OCI-LY1 (cell line): ENCODE data around the gene MTO1.

Experiments used
- CTCF ChIP-seq: fragments of 200-600 bp; sonication (generic), shearing (Covaris generic); IDR thresholded peaks from 2 replicates; pipeline ENCODE4 v1.5.1; 2017; ENCODE audit warnings: mild to moderate bottlenecking, antibody characterized with exemption, low read length, moderate library complexity, mixed read lengths
- EZH2 ChIP-seq: fragments of 200-600 bp; sonication (generic), shearing (Covaris generic); IDR thresholded peaks from 2 replicates; pipeline ENCODE4 v1.8.0; 2017; ENCODE audit warnings: borderline replicate concordance, mixed run types, mild to moderate bottlenecking, antibody characterized with exemption, low read length, moderate library complexity, mixed read lengths

- TF ChIP-seq CTCF (no peak), EZH2 (no peak)
These were observed 62.0 kb downstream of the MTO1 start for GRCh38 chr6:73523434-73524123.
